Astrocyte (in vitro differentiated cells and primary cell): Measurements from ENCODE around the gene ATF7. TPM values are rescaled to one million over a fixed set of nuclear protein-coding genes. Genes with fewer than 3 reads are reported as not detected.

Source experiments
- DNase-seq: peaks from one replicate; pipeline ENCODE4 v3.0.0-alpha.2; 2010; ENCODE audit warnings: low read depth
- FAIRE-seq: peaks from 2 replicates; lab custom pipeline; 2011; peaks lifted over from hg19 to GRCh38; lab: Jason Lieb, UNC
- H2AFZ ChIP-seq: 2 replicates; pipeline ENCODE4 v1.6.0; 2012; ENCODE audit warnings: low read depth, low read length, inconsistent platforms
- H3K27ac ChIP-seq: 2 replicates; pipeline ENCODE4 v1.5.1; 2011; ENCODE audit warnings: low read depth, low read length, inconsistent platforms
- H3K27me3 ChIP-seq: 2 replicates; pipeline ENCODE4 v1.6.0; 2011; ENCODE audit warnings: low read length, inconsistent platforms; ENCODE audit not compliant: insufficient read depth
- H3K36me3 ChIP-seq: 2 replicates; pipeline ENCODE4 v1.5.1; 2011; ENCODE audit warnings: low read length, inconsistent platforms; ENCODE audit not compliant: insufficient read depth
- H3K4me1 ChIP-seq: 2 replicates; pipeline ENCODE4 v1.5.1; 2011; ENCODE audit warnings: low read length, inconsistent platforms; ENCODE audit not compliant: insufficient read depth
- H3K4me2 ChIP-seq: 2 replicates; pipeline ENCODE4 v1.6.0; 2012; ENCODE audit warnings: low read length, inconsistent platforms
- H3K4me3 ChIP-seq: 2 replicates; pipeline ENCODE4 v1.5.1; 2011; ENCODE audit warnings: low read depth, mild to moderate bottlenecking, low read length, inconsistent platforms; ENCODE audit not compliant: insufficient read depth
- H3K79me2 ChIP-seq: 2 replicates; pipeline ENCODE4 v1.6.0; 2012; ENCODE audit warnings: mild to moderate bottlenecking, low read length, inconsistent platforms; ENCODE audit not compliant: insufficient read depth
- H3K9ac ChIP-seq: 2 replicates; pipeline ENCODE4 v1.6.0; 2012; ENCODE audit warnings: mild to moderate bottlenecking, low read length, inconsistent platforms
- H3K9me3 ChIP-seq: 2 replicates; pipeline ENCODE4 v1.5.1; 2012; ENCODE audit warnings: low read depth, mild to moderate bottlenecking, low read length, inconsistent platforms; ENCODE audit not compliant: insufficient read depth
- H4K20me1 ChIP-seq: 2 replicates; pipeline ENCODE4 v1.6.0; 2012; ENCODE audit warnings: low read length, inconsistent platforms; ENCODE audit not compliant: insufficient read depth
- H3K27ac Mint-ChIP-seq: one replicate; pipeline ENCODE4 v1.8.0; 2021; ENCODE audit warnings: mild to moderate bottlenecking, mixed read lengths; ENCODE audit not compliant: unreplicated experiment
- H3K27me3 Mint-ChIP-seq: one replicate; pipeline ENCODE4 v1.8.0; 2021; ENCODE audit warnings: low read depth, mixed read lengths; ENCODE audit not compliant: unreplicated experiment
- H3K36me3 Mint-ChIP-seq: one replicate; pipeline ENCODE4 v1.8.0; 2021; ENCODE audit warnings: low read depth, mixed read lengths; ENCODE audit not compliant: unreplicated experiment
- H3K4me1 Mint-ChIP-seq: one replicate; pipeline ENCODE4 v1.8.0; 2021; ENCODE audit warnings: low read depth, mixed read lengths; ENCODE audit not compliant: unreplicated experiment
- H3K4me3 Mint-ChIP-seq: one replicate; pipeline ENCODE4 v1.8.0; 2021; ENCODE audit warnings: mild to moderate bottlenecking, moderate library complexity, mixed read lengths; ENCODE audit not compliant: unreplicated experiment
- H3K9me3 Mint-ChIP-seq: one replicate; pipeline ENCODE4 v1.8.0; 2021; ENCODE audit warnings: mild to moderate bottlenecking, mixed read lengths; ENCODE audit not compliant: unreplicated experiment
- EZH2 ChIP-seq: IDR thresholded peaks from 2 replicates; pipeline ENCODE4 v1.6.1; 2012; ENCODE audit warnings: mild to moderate bottlenecking, low read length, inconsistent platforms; ENCODE audit not compliant: insufficient read depth
- total RNA-seq: library from RNA; stranded (reverse); gene quantifications from 2 replicates; pipeline ENCODE4 v1.2.1, GENCODE V29; 2021
- TF ChIP-seq, protein P1 (sequence below): IDR thresholded peaks from 2 replicates; pipeline ENCODE4 v1.5.1; 2011; ENCODE audit warnings: low read depth, mild to moderate bottlenecking, inconsistent platforms, low read length, moderate library complexity; ENCODE audit not compliant: insufficient read depth

The ATF7 gene
- total RNA-seq, 1 donor from 2014 or later: 38.3 TPM

DNA sequence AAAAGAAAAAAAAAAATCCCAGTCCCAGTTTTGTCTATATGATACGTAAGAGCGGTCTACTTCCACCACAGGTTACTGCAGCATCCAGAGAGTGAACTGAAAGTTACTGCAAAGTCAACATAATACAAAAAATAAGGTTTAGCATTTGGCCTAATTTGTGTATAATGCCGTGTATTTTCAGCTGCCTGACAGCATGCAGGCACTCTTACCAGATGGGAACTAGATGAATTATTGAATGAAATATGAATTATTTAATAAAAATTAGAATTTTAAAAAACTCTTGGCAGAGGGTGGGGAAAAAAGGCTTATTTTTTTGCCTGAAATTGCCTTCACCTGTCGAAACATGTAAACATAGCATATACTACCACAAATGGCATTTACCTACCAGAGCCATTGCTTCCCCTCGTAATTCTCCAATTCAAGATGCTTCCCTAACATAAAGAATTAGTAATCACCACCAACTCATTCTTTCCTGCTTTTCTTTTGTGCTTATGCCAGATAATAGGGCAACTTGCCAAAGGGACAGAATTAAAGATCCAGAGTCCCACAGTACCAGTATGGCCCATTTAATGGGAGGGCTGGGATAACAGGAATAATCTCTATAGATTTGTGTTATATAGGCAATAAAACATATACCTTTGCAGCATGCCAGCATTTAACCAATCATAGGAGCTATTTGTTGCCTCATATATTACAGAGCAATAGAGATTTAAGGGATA lies 31.1 kb downstream of the ATF7 start:
- H3K4me3 ChIP-seq: no peak overlapping the region
- Mint-ChIP-seq H3K9me3 (no peaks in the 10 kb centered on the region), H3K4me3 (no peak overlapping the region), H3K27ac (no peak overlapping the region), H3K27me3 (no peaks in the 10 kb centered on the region), H3K36me3 (no peaks in the 10 kb centered on the region), H3K4me1 (peaks cover 19% of the 10 kb centered on the region)
- peaks cover 12% of the 10 kb centered on the region for H3K4me1 ChIP-seq
- no peaks in the 10 kb centered on the region for H3K27me3 ChIP-seq
- H3K9me3 ChIP-seq: no peaks in the 10 kb centered on the region
- H2AFZ ChIP-seq: no peak overlapping the region
- no peak overlapping the region for H3K27ac ChIP-seq
- H4K20me1 ChIP-seq: peaks cover 60% of the 10 kb centered on the region
- peaks cover 5% of the 10 kb centered on the region for H3K36me3 ChIP-seq
- FAIRE-seq (no peak), DNase-seq (no peak)
- H3K79me2 ChIP-seq: peaks cover 56% of the 10 kb centered on the region
- no peak overlapping the region for H3K9ac ChIP-seq
- TF ChIP-seq, protein P1, sequence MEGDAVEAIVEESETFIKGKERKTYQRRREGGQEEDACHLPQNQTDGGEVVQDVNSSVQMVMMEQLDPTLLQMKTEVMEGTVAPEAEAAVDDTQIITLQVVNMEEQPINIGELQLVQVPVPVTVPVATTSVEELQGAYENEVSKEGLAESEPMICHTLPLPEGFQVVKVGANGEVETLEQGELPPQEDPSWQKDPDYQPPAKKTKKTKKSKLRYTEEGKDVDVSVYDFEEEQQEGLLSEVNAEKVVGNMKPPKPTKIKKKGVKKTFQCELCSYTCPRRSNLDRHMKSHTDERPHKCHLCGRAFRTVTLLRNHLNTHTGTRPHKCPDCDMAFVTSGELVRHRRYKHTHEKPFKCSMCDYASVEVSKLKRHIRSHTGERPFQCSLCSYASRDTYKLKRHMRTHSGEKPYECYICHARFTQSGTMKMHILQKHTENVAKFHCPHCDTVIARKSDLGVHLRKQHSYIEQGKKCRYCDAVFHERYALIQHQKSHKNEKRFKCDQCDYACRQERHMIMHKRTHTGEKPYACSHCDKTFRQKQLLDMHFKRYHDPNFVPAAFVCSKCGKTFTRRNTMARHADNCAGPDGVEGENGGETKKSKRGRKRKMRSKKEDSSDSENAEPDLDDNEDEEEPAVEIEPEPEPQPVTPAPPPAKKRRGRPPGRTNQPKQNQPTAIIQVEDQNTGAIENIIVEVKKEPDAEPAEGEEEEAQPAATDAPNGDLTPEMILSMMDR: no peak
- TF ChIP-seq EZH2: no peak
- no peak overlapping the region for H3K4me2 ChIP-seq

DNA sequence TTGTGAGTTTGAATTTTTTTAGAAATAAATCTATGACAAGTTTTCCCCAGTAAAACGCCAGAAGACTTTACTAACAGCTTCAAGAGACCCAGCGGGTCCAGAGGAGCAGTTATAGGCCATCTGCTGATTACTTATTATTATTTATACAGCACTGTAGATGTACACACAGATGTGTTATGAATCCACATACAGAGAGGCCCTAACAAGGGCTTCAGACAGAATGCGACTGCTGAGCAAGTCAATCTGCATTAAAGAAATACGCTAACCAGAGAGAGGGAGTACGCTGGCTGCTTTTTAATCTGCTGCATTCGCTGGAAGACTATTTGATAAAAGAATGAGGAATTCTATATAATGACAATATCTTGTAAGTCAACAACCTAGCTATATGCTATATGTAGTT lies 32.5 kb downstream of the ATF7 start:
- H3K36me3 Mint-ChIP-seq: peaks cover 1% of the 10 kb centered on the region
- Histone ChIP-seq H3K4me2 (no peak overlapping the region), H3K9me3 (no peaks in the 10 kb centered on the region), H3K27me3 (no peaks in the 10 kb centered on the region), H3K27ac (no peak overlapping the region), H2AFZ (no peak overlapping the region), H3K36me3 (no peaks in the 10 kb centered on the region), H3K4me1 (peaks cover 12% of the 10 kb centered on the region), H3K4me3 (no peak overlapping the region), H4K20me1 (peaks cover 64% of the 10 kb centered on the region), H3K9ac (no peak overlapping the region), H3K79me2 (peaks cover 67% of the 10 kb centered on the region)
- no peak for FAIRE-seq
- H3K27me3 Mint-ChIP-seq: no peaks in the 10 kb centered on the region
- H3K4me3 Mint-ChIP-seq: no peak overlapping the region
- H3K27ac Mint-ChIP-seq: no peak overlapping the region
- no peaks in the 10 kb centered on the region for H3K9me3 Mint-ChIP-seq
- TF ChIP-seq, protein P1: no peak
- no peak for TF ChIP-seq EZH2
- no peak for DNase-seq
- peaks cover 19% of the 10 kb centered on the region for H3K4me1 Mint-ChIP-seq

DNA sequence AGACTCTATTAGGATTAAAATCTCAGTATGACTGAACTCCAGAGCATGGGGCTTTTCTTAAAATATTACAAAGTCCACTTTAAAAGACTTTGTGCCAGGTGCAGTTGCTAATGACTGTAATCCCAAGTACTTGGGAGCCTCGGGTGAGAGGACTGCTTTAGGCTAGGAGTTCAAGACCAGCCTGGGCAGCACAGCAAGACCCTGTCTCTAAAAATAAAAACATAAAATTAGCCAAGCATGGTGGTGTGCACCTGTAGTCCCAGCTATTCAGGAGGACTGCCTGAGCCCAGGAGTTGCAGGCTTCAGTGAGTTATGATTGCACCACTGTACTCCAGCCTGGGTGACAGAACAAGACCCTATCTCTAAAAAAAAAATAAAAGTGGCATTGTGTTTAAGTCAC lies 33.2 kb downstream of the ATF7 start:
- Mint-ChIP-seq H3K27ac (no peak overlapping the region), H3K27me3 (no peaks in the 10 kb centered on the region), H3K4me3 (no peak overlapping the region), H3K4me1 (peaks cover 19% of the 10 kb centered on the region), H3K9me3 (no peaks in the 10 kb centered on the region), H3K36me3 (peaks cover 1% of the 10 kb centered on the region)
- Histone ChIP-seq H3K4me1 (peaks cover 12% of the 10 kb centered on the region), H2AFZ (no peak overlapping the region), H3K27me3 (no peaks in the 10 kb centered on the region), H3K79me2 (peaks cover 71% of the 10 kb centered on the region), H4K20me1 (peaks cover 68% of the 10 kb centered on the region), H3K4me3 (no peak overlapping the region), H3K36me3 (no peaks in the 10 kb centered on the region), H3K4me2 (no peak overlapping the region), H3K9ac (no peak overlapping the region), H3K27ac (no peak overlapping the region), H3K9me3 (no peaks in the 10 kb centered on the region)
- TF ChIP-seq, protein P1: no peak
- TF ChIP-seq EZH2: no peak
- FAIRE-seq: no peak
- DNase-seq: no peak
